ENCODE data around the gene DOCK4.

DOCK4 gene

GRCh38 chr7:111710839-111711380 lies 495.3 kb downstream of the DOCK4 start:
- no peak for DNase-seq

GRCh38 chr7:111708072-111708471 lies 498.1 kb downstream of the DOCK4 start:
- DNase-seq: no peak

GRCh38 chr7:111705807-111706206 lies 500.4 kb downstream of the DOCK4 start:
- no peak for DNase-seq

GRCh38 chr7:111697771-111698170 lies 508.4 kb downstream of the DOCK4 start:
- DNase-seq: no peak

DNA sequence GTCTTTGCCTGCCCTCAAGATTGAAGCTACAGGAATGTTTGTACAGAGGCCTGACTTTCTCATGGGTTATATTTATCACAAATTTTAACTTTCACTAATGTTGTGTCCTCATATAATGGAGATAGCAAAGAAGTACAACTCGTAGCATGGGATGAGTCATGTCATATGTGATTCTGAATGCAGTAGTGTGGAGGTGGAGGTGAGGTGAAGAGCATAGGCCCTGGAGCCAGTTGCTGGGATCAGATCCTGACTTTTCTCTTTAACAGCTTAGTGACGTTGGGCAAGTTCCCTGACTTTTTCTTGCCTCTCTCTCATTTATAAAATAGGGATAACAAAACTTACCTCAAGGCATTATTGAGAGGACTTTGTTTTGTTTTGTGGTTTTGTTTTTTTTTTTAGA lies 511.8 kb downstream of the DOCK4 start:
- no peak for DNase-seq

DNA sequence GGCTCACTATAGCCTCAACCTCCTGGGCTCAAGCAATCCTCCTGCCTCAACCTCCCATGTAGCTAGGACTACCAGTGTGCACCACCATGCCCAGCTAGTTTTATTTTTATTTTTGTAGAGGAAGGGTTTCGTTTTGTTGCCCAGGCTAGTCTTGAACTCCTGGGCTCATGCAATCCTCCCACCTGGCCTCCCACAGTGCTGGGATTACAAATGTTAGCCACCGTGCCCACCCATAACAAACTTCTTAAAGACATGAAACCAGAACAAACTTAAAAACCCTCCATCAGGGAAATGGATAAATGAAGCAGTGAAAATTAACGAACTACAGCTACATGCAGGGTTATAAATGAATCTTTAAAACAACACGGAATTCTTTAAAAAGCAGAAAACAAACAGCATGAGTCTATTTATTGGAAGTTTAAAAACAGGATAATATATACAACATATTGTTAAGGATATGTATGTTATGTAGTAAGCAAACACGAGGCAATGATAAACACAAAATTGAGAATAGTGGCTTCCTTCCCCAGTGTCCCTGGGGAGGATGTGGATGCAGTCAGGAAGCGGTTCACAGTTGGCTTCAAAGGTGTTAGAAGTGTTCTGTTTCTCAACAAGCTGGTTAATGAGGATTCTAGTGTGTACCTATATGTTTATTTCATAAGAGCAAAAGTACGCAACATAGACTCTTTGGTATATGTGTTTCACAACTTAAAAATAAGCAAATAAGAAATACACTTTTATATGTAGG lies 515.7 kb downstream of the DOCK4 start:
- DNase-seq: no peak

DNA sequence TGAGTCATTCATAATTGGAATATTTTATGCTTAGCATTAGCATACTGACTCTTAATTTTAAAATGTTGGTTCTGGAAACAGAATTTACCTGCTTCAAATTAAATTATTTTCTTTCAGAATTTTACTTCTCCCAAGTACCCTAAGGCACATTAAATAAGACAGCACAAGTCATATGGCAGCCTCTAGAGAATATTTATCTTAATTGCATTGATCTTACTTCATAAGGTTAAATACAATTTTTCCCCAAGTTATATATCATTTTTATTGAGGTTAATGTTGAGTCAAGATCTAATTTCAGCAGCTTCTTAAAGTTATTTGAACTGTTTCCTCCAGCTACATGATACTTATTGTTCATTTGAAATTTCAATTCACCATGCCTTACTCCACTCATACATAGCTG lies 520.9 kb downstream of the DOCK4 start:
- DNase-seq: no peak

DNA sequence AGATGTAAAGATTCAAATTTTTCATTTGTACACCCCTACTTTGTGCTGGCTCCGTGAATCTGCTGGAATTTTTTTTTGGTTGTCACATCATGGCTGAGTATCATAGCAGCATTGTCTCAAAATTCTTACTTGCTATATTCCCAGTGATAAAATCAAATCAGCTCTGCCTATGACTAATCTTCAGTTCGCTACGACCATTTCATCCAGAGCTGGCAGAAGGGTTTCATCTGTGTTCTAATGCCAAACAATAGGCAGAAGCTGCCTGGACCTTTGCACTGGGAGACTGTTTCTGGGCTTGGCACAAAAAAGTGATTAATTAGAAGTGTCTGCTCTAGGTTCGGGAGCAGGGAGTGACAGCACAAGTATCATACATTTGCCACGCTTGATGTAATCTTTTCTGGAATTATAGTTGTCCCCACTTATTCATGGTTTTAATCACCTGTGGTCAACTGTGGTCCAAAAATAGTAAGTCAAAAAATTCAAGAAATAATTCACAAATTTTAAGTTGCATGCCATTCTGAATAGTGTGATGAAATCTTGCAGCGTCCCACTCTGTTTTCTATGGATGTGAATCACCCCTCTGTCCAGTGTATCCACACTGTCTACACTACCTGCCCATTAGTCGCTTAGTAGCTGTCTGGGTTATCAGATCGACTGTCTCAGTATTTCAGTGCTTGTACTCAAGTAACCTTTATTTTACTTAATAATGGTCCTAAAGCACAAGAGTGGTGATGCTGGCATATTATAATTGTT lies 523.4 kb downstream of the DOCK4 start:
- no peak for DNase-seq

DNA sequence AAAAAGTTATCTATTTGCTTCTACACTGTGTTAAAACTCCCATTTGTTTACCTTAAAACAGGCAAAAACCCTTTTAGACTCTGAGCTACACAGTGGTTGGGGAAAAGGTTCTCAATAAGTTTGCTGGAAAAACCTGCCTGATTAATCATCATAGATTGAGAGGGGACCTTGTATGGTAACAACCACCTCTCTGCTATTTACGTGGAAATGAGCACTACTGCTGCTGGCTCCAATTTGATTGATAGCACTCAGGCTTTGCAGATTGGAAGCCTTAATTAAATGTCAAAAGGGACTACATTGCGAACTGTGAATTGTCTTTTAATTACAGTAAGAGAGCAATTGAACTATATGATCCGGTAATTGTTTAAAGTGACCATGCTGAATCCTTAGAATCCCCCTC lies 525.0 kb downstream of the DOCK4 start:
- no peak for DNase-seq

DNA sequence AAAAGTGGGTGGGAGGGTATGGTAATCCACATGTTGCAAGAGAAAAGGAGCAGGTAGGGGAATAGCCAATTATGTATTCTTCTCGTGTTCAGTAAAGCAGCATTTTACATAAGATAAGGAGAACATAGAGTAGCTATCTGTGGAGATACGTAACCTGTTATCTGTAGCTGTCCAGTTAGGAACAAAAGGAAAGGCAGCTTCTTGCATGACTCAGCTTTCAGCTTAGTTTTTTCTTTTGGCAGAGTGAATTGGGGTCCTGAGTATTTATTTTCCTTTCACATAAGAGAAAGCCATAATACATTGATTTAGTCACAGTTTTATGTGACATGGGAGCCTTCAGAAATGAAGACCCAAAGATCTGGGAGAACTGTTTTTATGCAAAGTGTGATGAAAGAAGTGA lies 527.2 kb downstream of the DOCK4 start:
- DNase-seq: no peak

DNA sequence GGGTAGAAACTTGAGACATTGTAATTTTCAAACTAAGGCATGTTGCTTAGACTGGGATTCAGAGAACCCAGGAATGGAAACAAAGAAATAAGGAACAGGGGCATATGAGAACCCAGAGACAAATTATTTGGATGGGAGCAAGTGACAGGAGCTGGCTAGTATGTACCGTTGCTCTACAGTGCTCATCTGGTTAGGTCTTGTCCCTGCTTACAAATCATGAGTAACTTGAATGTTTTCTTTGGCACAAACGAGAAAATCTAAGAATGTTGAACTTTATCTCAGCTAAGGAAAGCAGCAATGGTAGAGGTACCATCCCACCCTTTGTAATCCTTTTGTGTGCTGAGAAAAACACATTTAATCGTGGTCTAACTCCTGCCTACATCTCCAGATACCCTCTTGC lies 527.9 kb downstream of the DOCK4 start:
- DNase-seq: no peak

- no peak for DNase-seq
These were observed 528.4 kb downstream of the DOCK4 start for GRCh38 chr7:111677848-111678247.

DNA sequence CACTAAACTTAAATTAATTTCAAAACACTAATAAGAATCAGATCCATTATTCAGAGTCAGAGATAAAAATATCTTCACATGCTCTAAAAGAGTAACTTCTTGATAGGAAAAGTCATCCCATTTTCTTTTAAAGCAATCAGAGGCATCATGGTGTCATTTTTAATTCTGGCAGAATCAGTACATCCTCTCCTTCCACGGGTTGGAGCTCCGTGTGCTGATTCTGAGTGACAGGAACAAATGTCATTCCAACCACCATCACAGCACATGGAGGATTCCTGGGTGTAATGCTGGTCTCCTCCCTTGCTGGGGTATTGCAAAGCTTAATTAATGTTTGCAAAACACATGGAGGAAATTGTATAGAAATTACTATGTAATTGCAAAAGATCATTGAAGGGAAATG lies 529.4 kb downstream of the DOCK4 start:
- DNase-seq: no peak

Measured in T-helper 1 cell (primary cell).